Measurements from ENCODE around the gene TBCK.

The TBCK gene

DNA sequence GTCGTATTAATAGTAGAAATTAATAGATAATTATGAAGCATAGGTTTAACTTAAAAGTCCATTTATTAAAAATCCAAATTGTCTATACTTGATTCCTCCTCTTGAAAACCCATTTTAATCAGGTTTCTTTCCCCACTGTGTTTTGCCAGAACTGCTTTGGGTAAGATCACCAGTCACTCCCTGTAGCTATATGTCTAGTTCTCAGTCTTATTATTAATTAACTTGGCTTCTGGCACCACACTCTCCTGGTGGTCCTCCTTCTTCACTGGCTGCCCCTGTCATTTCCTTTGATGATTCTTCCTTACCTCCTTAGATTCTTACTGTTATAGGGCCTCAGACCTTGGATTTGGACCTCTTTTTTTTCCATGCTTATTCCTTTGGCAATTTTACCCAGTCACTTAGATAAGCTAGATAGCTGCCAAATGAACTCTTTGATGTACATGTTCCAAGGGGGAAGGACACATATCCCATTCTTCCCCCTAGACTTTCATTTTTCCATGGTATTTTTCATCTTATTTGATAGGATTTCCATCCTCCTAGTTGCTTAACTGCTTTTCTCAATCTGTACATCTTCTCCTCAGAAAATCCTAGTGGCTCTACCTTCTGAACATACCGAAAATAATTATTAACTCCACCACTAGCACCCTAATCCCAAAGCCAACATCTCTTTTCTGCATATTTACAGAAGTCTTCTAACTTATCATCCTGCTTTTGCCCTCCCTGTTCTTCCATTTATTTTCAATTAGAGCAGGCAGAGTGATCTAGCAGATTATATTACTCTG lies 28.0 kb upstream of the TBCK start:
- Histone ChIP-seq H3K36me3 (peaks cover 11% of the 10 kb centered on the region), H3K4me1 (ENCODE audit: control insufficient read depth in 1 of 2, insufficient read depth in 1 of 2, low read depth in 1 of 2, low read length in 1 of 2) (no peaks in the 10 kb centered on the region), H3K9me3 (no peaks in the 10 kb centered on the region), H3K27ac (no peak overlapping the region), H3K4me3 (ENCODE audit: low read depth in 1 of 2, low read length in 1 of 2) (no peak overlapping the region), H3K27me3 (no peaks in the 10 kb centered on the region)
- TF ChIP-seq, protein P1, sequence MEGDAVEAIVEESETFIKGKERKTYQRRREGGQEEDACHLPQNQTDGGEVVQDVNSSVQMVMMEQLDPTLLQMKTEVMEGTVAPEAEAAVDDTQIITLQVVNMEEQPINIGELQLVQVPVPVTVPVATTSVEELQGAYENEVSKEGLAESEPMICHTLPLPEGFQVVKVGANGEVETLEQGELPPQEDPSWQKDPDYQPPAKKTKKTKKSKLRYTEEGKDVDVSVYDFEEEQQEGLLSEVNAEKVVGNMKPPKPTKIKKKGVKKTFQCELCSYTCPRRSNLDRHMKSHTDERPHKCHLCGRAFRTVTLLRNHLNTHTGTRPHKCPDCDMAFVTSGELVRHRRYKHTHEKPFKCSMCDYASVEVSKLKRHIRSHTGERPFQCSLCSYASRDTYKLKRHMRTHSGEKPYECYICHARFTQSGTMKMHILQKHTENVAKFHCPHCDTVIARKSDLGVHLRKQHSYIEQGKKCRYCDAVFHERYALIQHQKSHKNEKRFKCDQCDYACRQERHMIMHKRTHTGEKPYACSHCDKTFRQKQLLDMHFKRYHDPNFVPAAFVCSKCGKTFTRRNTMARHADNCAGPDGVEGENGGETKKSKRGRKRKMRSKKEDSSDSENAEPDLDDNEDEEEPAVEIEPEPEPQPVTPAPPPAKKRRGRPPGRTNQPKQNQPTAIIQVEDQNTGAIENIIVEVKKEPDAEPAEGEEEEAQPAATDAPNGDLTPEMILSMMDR (IDR thresholded peaks at IDR 0.05) = no peak

DNA sequence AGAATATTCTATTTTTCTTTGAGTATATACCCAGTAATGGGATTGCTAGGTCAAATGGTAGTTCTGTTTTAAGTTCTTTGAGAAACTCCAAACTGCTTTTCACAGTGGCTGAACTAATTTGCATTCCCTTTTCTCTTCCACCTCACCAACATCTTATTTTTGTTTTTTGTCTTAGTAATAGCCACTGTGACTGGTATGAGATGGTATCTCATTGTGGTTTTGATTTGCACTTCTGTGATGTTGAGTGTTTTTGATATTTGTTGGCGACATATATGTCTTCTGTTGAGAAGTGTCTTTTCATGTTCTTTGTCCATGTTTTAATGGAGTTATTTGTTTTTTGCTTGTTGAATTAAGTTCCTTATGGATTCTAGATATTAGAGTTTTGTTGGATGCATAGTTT lies 24.8 kb upstream of the TBCK start:
- Histone ChIP-seq H3K36me3 (peaks cover 32% of the 10 kb centered on the region), H3K27me3 (no peaks in the 10 kb centered on the region), H3K4me1 (ENCODE audit: control insufficient read depth in 1 of 2, insufficient read depth in 1 of 2, low read depth in 1 of 2, low read length in 1 of 2) (no peaks in the 10 kb centered on the region), H3K4me3 (ENCODE audit: low read depth in 1 of 2, low read length in 1 of 2) (no peak overlapping the region), H3K9me3 (peaks cover 6% of the 10 kb centered on the region), H3K27ac (no peak overlapping the region)
- TF ChIP-seq, protein P1 (IDR thresholded peaks at IDR 0.05) = no peak

DNA sequence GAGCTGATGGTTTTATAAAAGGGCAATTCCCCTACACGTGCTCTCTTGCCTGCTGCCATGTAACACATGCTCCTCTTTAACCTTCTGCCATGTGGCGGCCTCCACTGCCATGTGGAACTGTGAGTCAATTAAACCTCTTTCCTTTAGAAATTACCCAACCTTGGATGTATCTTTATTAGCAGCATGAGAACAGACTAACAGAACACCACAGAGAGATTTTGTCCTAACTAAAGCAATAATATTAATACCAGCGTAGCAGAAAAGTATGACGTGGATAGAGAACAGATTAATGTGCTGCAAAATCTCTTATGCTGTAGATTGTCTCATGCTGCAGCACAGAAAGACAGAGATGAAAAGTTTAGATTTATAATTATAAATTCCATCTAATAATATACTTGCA lies 23.4 kb upstream of the TBCK start:
- H3K27ac ChIP-seq = no peak overlapping the region

DNA sequence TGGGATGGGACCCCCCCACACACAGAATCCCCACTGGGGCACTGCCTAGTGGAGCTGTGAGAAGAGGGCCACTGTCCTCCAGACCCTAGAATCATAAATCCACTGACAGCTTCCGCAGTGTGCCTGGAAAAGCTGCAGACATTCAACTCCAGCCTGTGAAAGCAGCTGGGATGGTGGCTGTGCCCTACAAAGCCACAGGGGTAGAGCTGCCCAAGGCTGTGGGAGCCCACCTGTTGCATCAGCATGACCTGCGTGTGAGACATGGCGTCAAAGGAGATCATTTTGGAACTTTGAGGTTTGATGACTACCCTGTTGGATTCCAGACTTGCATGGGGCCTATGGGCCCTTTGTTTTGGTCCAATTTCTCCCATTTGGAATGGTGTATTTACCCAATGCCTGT lies 22.7 kb upstream of the TBCK start:
- H3K27me3 ChIP-seq = no peaks in the 10 kb centered on the region
- peaks cover 50% of the 10 kb centered on the region for H3K36me3 ChIP-seq
- TF ChIP-seq, protein P1 (IDR thresholded peaks at IDR 0.05) = no peak
- H3K4me1 ChIP-seq (ENCODE audit: control insufficient read depth in 1 of 2, insufficient read depth in 1 of 2, low read depth in 1 of 2, low read length in 1 of 2) = no peaks in the 10 kb centered on the region
- H3K9me3 ChIP-seq = peaks cover 6% of the 10 kb centered on the region
- no peak overlapping the region for H3K4me3 ChIP-seq (ENCODE audit: low read depth in 1 of 2, low read length in 1 of 2)
- H3K27ac ChIP-seq = no peak overlapping the region

More for the DNA sequence above, 23.4 kb upstream of the TBCK start:
- TF ChIP-seq, protein P1 (IDR thresholded peaks at IDR 0.05) = no peak
- Histone ChIP-seq H3K4me3 (ENCODE audit: low read depth in 1 of 2, low read length in 1 of 2) (no peak overlapping the region), H3K4me1 (ENCODE audit: control insufficient read depth in 1 of 2, insufficient read depth in 1 of 2, low read depth in 1 of 2, low read length in 1 of 2) (no peaks in the 10 kb centered on the region), H3K27me3 (no peaks in the 10 kb centered on the region), H3K9me3 (peaks cover 6% of the 10 kb centered on the region), H3K36me3 (peaks cover 43% of the 10 kb centered on the region)

DNA sequence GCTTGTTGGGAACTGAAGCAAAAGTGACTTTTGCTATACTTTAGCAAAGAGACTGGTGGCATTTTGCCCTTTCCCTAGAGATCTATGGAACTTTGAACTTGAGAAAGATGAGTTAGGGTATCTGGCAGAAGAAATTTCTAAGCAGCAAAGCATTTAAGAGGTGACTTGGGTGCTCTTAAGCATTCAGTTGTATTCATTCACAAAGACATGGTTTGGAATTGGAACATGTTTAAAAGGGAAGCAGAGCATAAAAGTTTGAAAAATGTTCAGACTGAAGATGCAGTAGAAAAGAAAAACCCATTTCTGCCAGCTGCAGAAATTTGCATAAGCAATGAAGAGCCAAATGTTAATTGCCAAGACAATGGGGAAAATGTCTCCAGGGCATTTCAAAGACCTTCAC lies 21.9 kb upstream of the TBCK start:
- H3K9me3 ChIP-seq = peaks cover 6% of the 10 kb centered on the region
- no peak overlapping the region for H3K27ac ChIP-seq
- H3K4me3 ChIP-seq (ENCODE audit: low read depth in 1 of 2, low read length in 1 of 2) = no peak overlapping the region
- TF ChIP-seq, protein P1 (IDR thresholded peaks at IDR 0.05) = no peak
- H3K4me1 ChIP-seq (ENCODE audit: control insufficient read depth in 1 of 2, insufficient read depth in 1 of 2, low read depth in 1 of 2, low read length in 1 of 2) = no peaks in the 10 kb centered on the region
- peaks cover 55% of the 10 kb centered on the region for H3K36me3 ChIP-seq
- no peaks in the 10 kb centered on the region for H3K27me3 ChIP-seq
